GM10266 (cell line): ENCODE data around the gene TTC3.
"Not testable (repeated sequence)": the region's sequence is repeated elsewhere in the genome, so short reads cannot be mapped to it uniquely, and the experiment has no call there.

Experiments used
- DNase-seq: peaks from one replicate; pipeline ENCODE4 v3.0.0; 2012; ENCODE audit errors: extremely low spot score
- CTCF ChIP-seq: IDR thresholded peaks from 2 replicates; pipeline ENCODE4 v1.5.1; 2012; ENCODE audit warnings: mild to moderate bottlenecking, low read depth; ENCODE audit not compliant: control insufficient read depth, insufficient read depth; ENCODE audit errors: missing control alignments

Gene TTC3

GRCh38 chr21:37214952-37215351 lies 141.9 kb downstream of the TTC3 start:
- TF ChIP-seq CTCF, result no peak
- DNase-seq, result no peak

- DNase-seq, result no peak
- TF ChIP-seq CTCF, result no peak
Measured at GRCh38 chr21:37219761-37220432, 146.8 kb downstream of the TTC3 start.

- no peak for DNase-seq
- peak; percentile 27 for TF ChIP-seq CTCF
Measured at GRCh38 chr21:37220433-37220980, 147.5 kb downstream of the TTC3 start.

- peak; percentile 91 for DNase-seq
- peak; percentile 66 for TF ChIP-seq CTCF
Measured at GRCh38 chr21:37220981-37221664, 148.1 kb downstream of the TTC3 start.

- DNase-seq, result not testable (repeated sequence)
Measured at GRCh38 chr21:37222248-37222647, 149.2 kb downstream of the TTC3 start.

GRCh38 chr21:37223804-37224345 lies 150.8 kb downstream of the TTC3 start:
- DNase-seq, result no peak
- no peak for TF ChIP-seq CTCF

GRCh38 chr21:37224861-37225839 lies 152.1 kb downstream of the TTC3 start:
- no peak for DNase-seq
- TF ChIP-seq CTCF, result no peak
